ENCODE data around the gene DARS1. TPM values are rescaled to one million over a fixed set of nuclear protein-coding genes. Genes with fewer than 3 reads are reported as not detected.
A peak's percentile ranks its signal among the peaks of the same experiment; 100 is the strongest.

DARS1 gene
- polyA plus RNA-seq (2012; ENCODE audit: insufficient read depth, insufficient read length, low read depth): 68.1 TPM

DNA sequence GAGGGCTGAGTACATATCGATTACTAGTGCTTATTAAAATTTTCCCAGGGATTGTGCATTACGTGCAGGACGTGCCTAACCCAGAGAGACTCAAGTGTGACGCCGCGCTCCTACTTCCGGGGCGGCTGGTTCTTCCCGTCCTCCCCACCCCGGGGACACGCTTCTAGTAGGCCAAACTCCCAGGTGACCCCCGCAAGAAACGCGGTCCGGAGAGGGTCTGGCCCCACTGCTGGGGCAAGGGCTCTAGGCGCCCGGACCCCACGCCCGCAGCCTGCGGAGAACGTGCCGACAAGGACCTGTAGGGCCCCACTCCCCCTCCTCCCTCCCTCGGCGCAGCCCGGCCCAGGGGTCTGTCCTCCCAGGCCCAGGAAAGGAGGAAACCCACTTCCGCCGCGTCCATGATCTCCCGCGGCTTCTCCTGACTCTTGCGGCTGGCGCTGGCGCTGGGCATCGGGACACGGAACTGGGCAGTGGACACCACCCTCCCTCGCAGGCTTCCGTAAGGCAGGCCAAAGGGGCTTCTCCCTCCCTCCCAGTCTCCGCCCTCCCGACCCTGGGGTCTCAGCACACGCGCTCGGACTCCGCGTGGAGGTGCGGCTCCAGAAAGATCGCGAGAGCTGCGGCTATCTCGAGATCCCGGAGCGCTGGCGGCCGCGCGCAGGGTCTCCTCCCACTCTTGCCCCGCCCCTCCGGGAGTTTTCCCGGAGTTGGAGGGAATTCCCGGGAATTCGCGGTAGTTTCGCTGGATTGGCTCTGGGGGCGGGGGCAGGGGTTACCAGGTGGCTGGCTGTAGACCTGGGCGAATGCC, at the start of gene DARS1:
Gene DARS1, minus strand, starts transcription at position 609 of the 808 bp plus-strand sequence. Its CDS starts 158 bp downstream, at position 451.
- TF ChIP-seq, protein P1, sequence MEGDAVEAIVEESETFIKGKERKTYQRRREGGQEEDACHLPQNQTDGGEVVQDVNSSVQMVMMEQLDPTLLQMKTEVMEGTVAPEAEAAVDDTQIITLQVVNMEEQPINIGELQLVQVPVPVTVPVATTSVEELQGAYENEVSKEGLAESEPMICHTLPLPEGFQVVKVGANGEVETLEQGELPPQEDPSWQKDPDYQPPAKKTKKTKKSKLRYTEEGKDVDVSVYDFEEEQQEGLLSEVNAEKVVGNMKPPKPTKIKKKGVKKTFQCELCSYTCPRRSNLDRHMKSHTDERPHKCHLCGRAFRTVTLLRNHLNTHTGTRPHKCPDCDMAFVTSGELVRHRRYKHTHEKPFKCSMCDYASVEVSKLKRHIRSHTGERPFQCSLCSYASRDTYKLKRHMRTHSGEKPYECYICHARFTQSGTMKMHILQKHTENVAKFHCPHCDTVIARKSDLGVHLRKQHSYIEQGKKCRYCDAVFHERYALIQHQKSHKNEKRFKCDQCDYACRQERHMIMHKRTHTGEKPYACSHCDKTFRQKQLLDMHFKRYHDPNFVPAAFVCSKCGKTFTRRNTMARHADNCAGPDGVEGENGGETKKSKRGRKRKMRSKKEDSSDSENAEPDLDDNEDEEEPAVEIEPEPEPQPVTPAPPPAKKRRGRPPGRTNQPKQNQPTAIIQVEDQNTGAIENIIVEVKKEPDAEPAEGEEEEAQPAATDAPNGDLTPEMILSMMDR (IDR thresholded peaks at IDR 0.05; ENCODE audit: low read depth, low read length): no peak
- DNase-seq: peak; percentile 88
- H3K9me3 ChIP-seq: no peaks in the 10 kb centered on the region
- H3K4me1 ChIP-seq: no peaks in the 10 kb centered on the region
- H3K4me3 ChIP-seq (ENCODE audit: low read depth, low read length): peak within 1 kb of the TSS; percentile 83
- H3K36me3 ChIP-seq: no peaks in the 10 kb centered on the region
- H3K27me3 ChIP-seq: no peaks in the 10 kb centered on the region

DNA sequence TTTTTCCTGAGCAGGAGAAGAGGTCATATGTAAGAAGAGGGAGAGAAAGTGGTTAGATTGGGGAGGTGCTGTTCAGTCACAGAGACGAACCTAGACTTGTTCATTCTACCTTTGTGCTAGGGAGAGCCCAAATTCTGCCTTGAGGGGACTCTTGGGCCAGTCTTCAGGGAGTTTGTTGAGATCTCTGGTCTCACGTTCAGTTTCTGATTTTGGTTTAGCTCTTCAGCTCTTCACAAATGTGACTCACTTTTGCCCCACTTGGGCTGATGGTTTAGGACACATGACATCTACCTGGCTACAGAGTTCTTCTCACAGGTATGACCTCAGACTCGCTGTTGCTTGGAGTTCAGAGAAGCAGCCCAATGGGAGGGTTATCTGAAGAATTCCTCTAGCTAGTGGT, 49.2 kb upstream of the DARS1 start:
- Histone ChIP-seq H3K27me3 (no peaks in the 10 kb centered on the region), H3K4me3 (ENCODE audit: low read depth, low read length) (no peak overlapping the region), H3K9me3 (no peaks in the 10 kb centered on the region), H3K36me3 (no peaks in the 10 kb centered on the region), H3K4me1 (0 out of 2 replicates have a peak, but pooled peaks cover 2% of the 10 kb centered on the region)
- DNase-seq: no peak
- TF ChIP-seq, protein P1 (IDR thresholded peaks at IDR 0.05; ENCODE audit: low read depth, low read length): no peak

DNA sequence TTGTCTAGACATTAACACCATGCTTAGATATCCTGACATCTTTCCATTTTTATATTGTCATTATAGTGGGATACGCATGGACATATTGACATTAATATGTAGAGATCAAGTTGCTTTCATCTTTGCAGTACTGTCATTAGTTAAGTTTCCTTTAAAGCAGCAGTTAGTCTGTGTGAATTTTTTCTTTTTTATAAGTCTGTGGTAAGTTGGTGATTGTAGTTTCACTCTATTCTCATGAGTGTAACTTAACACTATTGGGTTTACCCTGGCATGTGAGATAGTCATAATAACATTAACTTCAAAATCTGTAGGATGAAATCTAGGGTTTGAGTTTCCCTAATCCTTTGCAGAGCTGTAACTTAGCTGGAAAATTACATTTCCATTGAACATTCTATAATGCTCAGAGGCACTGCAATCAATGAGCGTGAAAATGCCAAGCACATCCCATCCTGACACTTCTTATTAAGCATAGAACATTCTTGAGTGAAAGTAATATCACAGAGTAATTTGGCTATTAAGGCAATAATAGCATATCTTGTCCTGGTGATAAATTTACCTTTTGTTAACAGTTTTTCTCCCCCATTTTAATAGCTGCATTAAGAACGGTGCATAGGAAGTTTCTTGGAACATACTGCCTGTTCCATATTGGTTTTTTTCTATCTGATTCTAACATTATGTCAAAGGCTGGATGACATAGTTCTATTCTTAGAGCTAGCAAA, 47.5 kb upstream of the DARS1 start:
- H3K4me3 ChIP-seq (ENCODE audit: low read depth, low read length): no peak overlapping the region
- H3K9me3 ChIP-seq: no peaks in the 10 kb centered on the region
- no peaks in the 10 kb centered on the region for H3K36me3 ChIP-seq
- DNase-seq: no peak
- TF ChIP-seq, protein P1 (IDR thresholded peaks at IDR 0.05; ENCODE audit: low read depth, low read length): no peak
- 0 out of 2 replicates have a peak, but pooled peaks cover 2% of the 10 kb centered on the region for H3K4me1 ChIP-seq
- H3K27me3 ChIP-seq: no peaks in the 10 kb centered on the region

DNA sequence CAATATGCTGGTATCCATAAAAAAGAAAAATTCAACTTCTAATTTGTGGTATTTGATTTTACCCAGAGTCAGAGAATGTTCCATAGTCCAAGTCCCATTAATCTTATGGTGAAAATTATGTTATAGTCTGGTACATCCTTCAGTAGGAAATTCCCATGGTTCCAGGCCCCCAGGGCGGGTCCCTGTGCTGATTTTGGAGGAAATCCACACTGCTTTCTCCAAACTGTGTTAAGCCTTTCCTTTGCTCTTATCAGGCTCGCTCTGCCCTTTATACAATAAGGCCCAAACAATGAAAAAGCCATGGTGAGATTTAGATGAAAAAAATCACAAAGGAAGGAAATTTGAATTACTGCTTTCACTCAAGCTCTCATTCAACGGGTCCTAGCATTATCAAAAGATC, 46.8 kb upstream of the DARS1 start:
- TF ChIP-seq, protein P1 (IDR thresholded peaks at IDR 0.05; ENCODE audit: low read depth, low read length): no peak
- Histone ChIP-seq H3K27me3 (no peaks in the 10 kb centered on the region), H3K9me3 (no peaks in the 10 kb centered on the region), H3K36me3 (no peaks in the 10 kb centered on the region), H3K4me3 (ENCODE audit: low read depth, low read length) (no peak overlapping the region), H3K4me1 (0 out of 2 replicates have a peak, but pooled peaks cover 2% of the 10 kb centered on the region)
- DNase-seq: no peak

DNA sequence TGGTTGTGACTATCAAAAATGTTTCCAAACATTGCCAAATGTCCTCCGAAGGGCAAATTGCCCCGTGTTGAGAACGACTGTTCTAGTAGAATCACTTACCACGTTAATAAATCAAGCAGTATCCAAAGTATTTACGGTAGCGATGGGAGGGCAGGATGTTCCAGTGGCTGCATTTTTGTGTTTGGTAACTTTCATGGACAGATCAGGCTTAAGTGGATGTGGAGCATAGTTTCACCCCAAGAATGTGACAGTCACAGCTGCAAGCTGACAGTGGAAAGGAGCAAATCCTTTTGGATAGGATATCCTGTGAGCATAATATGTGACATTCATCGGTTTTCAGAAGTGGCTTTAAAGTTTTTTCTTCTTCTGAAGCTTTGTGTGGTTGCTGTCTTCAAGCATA, 46.3 kb upstream of the DARS1 start:
- H3K4me1 ChIP-seq: 0 out of 2 replicates have a peak, but pooled peaks cover 2% of the 10 kb centered on the region
- no peaks in the 10 kb centered on the region for H3K9me3 ChIP-seq
- no peak for DNase-seq
- H3K36me3 ChIP-seq: no peaks in the 10 kb centered on the region
- H3K27me3 ChIP-seq: no peaks in the 10 kb centered on the region
- no peak overlapping the region for H3K4me3 ChIP-seq (ENCODE audit: low read depth, low read length)
- TF ChIP-seq, protein P1 (IDR thresholded peaks at IDR 0.05; ENCODE audit: low read depth, low read length): no peak
